ENCODE measurements around the gene OTOG.

The OTOG gene

DNA sequence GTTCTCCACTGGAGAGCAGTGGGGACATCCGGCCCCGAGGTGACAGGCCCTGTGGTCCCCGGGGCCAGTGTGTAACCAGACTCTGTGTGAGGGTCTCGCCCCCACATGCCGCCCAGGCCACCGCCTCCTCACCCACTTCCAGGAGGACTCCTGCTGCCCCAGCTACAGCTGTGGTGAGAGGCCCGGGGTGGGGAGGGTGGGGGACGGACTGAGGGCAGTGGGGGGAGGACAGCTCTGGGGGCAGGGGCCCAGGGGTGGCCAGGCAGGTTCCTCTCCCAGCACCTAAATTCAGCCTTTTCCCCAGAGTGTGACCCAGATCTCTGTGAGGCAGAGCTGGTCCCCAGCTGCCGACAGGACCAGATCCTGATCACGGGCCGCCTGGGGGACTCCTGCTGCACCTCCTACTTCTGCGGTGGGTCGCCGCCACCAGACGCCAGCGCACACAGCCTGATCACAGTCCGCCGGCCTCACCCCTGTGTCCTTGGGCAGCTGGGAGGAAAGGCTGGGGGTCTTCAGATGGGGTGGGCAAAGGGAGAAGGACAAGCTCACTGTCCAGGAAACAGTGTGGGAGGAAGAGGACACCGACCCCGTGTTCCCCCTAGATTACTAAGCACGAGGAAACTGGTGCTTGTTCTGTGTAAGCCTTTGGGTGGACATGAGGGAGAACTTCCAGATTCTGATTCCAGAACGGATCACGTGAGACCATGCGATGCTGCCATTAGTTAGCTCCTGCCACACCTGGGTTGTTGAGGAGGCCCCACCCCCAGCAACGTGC, 87.9 kb downstream of the OTOG start:
- no peak for DNase-seq

DNA sequence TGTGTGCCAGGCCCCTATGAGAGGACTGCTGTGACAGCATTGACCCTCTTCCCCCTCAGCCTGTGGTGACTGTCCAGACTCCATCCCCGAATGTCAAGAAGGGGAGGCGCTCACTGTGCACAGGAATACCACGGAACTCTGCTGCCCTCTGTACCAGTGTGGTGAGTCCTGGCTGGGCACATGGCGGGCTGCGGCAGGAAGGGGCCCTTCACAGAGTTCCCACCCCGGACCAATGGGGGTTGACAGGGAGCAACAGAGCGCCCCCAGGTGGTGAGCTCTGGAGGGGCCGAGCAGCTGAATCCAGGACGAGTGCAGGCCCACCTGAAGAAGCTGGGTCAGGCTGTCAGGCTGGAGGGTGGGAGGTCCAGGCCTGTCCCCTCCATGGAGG, 88.5 kb downstream of the OTOG start:
- DNase-seq = no peak

DNA sequence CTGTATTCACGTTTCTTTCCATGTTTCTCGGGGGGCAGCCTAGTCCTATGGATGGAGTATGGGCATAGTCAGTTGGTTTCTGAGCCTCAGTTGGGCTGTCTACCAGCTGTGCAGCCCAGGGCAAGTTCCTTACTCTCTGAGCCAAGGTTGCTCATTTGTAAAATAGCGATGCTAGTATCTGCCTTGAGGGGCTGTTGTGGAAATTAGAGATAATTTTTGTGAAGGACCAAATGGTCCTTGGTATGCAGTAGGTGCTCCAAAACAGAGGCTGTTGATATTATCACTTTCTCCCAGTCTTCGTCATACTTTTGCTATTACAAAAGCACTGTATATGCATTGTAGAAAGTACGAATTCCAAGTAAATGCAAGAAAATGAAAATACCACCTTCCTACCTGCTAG, 89.7 kb downstream of the OTOG start:
- DNase-seq = no peak

DNA sequence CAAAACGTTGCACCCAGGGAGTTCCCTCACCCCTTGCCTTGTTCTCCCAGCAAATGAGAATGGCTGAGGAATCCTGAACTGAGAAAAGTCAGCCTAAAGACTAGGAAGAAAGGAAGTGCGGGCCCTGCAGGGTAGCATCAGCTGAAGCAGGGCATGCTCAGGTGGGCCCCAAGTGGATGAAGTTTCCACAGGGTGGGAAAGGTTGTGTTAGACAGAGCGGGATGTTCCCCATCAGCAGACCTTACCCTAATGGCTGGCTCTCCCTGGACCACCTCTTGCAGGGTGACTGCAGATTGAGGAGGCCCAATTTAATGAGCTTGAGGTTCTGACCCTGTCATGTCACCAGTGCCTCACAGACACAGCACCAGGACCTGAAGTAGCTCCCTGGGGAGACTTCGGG, 90.8 kb downstream of the OTOG start:
- DNase-seq = no peak

DNA sequence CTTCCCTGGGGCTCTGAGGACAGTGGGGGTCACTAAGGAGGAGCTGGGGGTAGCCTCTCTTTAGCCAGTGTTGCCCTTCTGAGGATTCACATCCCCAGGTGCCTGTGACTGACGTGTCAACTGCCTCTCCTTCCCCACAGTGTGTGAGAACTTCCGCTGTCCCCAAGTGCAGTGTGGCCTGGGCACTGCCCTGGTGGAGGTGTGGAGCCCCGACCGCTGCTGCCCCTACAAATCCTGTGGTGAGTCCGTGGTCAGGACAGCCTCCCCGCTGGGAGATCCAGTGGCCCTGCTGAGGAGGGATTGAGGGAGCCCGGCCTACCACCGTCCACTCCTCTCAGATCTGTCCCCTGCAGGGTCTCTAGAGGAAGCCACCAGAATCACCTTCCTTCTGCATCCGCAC, 91.3 kb downstream of the OTOG start:
- no peak for DNase-seq

DNA sequence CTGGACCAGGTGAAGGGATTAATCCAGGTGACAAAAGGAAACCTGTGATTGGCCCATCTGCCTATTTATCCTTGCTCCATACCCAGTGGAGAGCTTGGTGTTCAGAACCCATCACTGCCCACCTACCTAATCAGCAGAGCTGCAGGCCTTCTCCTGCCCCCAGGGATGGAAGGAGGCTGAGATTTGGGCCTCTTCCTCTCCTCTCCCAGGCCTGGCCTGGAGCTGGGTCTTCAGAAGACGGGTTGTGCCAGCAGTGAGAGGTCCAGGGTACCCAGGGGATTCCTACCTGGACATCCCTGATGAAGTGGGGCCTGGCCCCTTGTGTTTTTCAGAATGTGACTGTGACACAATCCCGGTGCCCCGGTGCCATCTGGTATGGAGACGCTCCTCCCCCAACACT, 92.0 kb downstream of the OTOG start:
- no peak for DNase-seq

DNA sequence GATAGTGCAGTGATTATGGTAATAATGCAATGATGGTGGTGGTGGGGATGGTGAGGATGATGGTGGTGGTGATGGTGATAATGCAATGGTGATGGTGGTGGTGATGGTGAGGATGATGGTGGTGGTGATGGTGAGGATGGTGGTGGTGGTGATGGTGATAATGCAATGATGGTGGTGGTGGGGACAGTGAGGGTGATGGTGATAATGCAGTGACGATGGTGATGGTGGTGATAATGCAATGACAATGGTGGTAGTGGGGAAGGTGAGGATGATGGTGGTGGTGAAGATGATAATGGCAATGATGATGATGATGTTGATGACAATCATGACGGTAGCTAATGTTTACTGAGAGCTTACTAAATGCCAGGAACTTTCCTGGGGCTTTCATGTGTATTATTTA, 92.7 kb downstream of the OTOG start:
- DNase-seq = no peak

DNA sequence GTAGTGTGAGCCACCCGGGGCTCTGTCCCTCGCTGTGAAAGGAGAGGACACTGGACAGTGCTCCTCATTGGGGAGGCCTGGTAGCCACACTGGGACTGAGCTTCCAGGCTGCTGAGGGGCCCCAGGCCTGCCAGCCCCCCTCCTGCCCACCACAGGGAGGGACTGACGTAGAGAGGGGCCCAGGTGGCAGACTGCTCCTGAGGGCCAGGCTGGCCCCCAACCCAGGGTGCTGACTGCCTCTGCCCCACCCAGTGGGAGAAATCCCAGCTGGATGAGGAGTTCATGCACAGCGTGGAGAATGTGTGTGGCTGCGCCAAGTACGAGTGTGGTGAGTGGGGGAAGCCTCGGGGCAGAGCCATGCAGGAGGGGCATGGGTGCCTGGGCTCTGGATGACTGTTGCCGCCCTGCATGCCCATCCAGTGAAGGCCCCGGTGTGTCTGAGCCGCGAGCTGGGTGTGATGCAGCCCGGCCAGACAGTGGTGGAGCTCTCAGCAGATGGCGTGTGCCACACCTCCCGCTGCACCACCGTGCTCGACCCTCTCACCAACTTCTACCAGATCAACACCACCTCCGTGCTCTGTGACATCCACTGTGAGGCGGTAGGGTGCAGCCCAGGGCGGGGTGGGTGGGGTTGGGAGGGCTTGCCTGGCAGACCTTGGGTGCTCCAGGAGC, 93.6 kb downstream of the OTOG start:
- DNase-seq = no peak

DNA sequence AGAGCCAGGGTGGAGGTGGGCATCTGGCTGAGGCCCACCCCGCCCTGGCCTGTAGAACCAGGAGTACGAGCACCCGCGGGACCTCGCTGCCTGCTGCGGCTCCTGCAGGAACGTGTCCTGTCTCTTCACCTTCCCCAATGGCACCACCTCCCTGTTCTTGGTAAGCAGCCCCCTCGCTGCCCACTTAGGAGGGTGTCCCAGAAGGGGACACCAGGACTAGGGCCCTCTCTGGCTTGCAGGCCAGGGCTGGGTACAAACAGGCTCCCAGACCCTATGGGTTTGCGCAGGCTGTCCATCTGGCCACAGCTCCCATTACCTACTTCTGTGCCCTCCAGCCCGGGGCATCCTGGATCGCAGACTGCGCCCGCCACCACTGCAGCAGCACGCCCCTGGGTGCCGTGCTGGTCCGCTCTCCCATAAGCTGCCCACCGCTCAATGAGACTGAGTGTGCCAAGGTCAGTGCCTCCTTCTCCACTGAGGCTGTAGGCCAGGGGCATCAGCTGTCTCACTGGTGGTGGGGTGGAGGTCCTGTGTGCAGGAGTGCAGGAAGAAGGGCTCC, 94.8 kb downstream of the OTOG start:
- DNase-seq = no peak

DNA sequence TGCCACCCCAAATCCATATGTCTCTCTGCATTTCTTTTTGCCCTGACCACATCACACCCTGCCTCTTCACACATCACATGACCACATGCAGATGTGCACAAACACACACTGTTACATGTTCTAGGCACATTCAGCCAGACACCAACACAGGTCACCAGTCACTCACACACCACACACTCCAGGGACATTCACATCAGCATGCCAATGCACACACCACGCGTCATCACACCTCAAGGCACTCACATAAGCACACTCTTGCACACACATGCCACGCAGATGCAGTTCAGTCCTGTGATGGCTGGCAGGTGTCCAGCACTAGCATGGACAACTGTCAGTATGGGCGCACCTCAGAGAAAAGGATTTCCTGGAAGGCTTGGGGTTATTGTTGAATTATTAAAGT, 95.3 kb downstream of the OTOG start:
- DNase-seq = no peak

DNA sequence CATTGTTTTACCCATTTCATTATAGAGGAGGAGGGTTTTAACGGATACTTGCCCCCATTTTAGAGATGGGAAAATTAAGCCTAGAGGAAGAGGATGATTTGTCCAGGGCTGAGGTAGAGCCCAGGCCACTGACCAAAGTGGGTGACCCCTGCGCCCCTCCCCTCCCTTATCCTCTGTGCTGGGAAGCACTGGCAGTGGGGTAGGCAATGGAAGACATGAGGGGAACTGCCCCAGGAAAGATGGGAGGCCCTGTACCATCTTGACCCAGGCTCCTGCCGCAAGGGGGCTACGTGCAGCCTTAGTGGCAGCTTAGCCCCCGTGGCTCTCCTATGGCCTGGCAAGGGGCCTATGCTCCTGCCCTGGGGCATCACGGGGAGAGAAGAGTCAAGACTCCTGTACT, 95.9 kb downstream of the OTOG start:
- no peak for DNase-seq

DNA sequence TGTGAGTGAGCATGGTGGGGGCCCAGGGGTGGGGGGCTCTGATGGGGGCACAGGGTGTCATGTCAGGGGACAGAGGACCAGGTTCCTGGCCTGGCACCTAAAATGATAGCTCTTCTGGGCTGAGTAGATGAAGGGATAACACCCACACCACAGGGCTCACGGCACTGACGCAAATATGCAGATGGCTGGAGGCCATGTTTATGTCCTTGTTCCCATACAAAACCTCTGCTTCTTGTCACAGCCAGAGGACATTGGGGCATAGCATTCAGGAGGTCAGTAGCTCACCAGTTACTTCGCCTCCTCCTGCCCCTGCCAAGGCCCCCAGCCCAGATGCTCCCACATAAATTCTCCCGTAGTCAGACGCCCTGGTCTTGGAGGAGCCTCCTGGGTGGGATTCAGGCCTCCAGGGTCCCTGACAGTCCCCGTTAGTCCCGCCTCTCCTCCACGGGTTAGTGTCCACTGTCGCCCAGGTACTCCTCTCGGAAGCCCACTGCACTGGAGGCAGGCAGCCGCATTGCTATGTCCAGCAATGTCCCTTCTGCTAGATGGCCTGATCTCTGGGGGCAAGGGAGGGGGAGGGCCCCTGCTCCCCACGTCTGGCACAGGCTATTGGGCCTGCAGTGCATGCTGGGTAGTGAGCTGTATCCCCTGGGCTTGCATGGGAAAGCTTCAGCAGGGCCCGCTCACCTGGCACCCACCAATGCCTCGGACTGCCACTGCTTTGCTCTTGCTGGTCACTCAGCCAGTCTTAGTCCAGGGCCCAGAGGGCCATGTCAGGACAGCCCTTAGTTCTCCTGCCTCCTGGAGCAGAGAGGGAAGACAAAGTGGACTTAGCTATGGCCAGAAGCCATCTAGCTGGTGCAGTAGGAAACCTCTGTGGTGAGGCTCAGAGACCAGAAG, 96.7 kb downstream of the OTOG start:
- no peak for DNase-seq

DNA sequence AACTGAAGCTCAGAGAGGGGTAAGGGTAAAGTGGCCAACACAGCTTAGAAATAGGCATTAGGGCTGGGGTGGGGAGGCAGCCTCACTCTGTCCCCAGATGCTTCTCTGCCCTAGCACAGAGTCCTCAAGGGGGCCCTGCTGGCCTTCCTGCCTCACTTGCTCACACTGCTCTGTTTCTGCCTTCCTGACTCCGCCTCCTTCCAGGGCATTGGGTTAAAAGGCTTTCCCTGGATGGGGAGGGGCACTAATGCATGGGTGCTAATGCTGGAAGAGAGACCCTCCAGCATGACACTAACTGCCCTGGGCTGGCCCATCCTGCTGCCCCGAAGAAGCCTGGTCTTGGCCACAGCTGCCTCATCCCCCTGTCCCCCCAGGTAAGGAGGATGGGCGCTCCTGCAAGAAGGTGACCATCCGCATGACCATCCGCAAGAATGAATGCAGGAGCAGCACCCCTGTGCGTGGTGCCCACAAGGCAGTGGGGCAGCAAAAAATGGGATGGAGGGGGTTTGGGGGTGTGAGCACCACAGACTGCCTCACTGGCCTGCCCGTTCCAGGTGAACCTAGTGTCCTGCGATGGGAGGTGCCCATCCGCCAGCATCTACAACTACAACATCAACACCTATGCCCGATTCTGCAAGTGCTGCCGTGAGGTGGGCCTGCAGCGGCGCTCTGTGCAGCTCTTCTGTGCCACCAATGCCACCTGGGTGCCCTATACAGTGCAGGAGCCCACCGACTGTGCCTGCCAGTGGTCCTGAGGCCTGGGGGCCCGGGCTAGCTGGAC, 98.3 kb downstream of the OTOG start:
- DNase-seq = no peak

DNA sequence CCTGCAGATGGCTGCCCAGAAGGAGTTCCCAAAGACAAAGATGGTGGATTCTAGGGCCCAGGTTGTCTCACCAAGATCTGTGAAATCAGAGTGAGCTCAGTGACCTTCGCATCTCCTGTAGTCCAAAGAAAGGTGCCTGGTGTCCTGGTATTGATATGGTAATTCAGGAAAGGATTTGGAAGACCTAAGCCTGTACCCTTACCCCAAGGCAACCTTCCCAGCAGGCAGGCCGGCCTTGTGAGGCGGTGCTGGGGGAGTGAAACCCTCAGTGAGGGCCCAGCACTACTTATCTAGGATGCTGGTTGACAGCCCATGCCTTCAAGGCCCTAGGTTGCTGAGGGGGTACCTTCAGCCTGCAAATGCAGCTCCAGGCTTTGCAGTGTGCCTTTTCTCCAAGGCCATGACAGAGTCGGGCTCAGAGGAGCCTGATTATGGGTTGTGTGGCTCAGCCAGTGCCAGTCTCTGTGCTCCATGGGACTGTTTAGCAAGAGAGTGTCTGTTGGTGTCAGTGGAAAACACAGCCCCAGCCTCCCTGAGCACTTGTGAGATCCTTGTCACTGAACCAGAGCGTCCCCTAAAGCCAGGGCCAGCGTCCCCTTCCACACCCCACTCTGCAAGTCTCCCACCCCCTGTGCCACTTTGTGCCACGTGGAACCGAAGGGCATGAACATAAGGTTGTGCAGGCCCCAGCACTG, 99.5 kb downstream of the OTOG start:
- no peak for DNase-seq

DNA sequence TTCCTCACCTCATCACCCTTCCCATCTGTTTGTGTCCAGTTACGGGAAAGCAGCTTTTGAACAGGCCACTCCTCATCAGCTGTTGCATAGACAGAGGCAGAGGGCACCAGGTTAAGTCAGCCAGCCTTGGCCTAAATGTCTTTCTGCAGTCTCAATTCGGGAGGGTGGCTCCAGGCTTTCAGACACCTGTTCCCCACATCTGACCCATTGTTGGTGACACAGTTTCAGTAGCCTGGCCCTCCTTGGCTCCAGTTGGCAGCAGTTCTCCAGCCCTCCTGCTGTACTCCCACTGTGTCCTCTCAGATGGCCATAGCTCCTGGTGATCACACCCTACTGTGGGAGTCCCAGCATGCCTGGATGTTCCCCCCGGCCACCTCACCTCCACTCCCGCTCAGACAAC, 101.5 kb downstream of the OTOG start:
- no peak for DNase-seq

DNA sequence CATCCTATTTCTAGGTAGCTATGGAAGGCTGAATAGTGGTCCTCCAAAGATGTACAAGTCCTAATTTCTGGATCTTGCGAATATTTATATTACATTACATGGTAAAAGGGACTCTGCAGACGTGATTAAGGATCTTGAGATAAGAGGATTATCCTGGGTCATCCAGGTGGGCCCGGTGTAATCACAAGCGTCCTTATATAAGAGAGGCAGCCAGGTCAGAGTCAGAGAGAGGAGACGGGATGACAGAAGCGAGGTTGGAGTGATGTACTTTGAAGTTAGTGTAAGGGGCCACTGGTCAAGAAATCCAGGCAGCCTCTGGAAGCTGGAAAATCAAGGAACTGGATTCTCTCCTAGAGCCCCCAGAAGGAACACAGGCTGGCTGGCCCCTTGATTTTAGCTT, 102.2 kb downstream of the OTOG start:
- DNase-seq = no peak

DNA sequence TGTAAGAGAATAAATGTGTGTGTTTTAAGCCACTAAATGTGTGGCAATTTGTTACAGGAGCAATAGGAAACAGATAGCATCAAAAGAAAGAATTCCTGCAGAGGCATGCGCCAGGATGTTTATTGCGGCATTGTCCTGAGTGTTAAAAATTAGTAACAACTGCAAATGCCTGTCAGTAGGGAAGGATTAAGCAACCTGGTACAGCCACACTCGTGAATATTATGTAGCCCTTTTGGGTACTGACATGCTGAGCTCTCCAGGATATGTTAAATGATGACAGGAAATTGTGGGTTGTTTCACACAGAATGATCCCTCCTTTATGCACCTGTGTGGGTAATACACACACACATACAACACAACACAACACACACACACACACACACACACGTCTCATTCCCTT, 102.6 kb downstream of the OTOG start:
- no peak for DNase-seq

DNA sequence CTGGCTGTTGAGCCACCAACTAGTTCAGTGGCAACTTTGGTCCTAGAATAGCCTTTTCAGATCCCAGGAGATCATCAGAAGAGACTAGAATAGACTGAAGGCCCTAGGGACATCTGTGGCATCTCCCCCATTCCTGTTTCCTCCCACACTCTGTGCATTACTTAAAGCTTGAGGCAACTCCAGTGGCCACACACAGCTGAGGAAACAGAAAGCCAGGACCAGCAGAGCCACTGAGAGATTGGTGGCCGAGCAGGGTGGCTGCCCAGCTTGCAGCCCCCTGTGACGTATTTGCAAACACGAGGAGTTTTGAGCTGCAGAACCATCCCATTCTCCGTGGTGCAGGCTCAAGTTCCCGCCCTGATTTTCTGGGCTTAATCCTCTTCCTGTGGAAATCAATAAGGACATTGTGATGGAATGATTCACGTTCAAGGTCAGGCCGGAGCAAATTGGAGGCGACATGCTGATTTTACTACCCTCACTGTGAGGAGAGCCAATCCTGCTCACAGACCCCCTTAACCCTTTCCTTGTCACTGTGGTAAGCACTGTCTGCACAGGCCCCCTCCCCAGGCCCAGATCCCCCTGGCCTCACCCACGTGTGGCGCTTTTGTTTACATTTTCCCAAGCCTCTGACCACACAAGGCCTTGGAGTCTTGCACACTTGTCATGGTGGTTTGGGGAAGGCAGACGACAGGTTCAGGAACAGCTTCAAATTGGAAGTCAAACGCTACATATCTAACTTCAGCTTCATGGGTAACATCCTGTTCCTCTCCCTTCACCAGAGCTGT, 103.3 kb downstream of the OTOG start:
- no peak for DNase-seq

DNA sequence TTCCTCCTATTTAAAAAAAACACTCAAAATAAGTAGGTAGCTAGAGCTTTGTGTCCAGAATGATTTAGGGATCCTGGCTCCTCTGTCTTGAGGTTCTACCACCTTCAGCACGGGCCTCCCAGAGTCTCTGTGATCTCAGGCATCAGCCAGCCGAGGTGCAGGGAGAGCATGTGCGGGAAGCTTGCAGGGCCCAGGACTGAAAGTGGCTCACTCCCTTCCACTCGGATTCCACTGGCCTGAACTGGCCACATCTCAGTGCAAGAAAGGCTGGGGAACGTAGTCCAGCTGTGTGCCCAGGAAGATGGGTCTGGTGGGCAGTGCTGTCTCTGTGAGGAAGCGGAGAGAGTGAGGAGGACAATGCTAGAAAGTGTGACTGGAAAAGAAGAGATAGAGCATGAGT, 104.0 kb downstream of the OTOG start:
- DNase-seq = no peak

DNA sequence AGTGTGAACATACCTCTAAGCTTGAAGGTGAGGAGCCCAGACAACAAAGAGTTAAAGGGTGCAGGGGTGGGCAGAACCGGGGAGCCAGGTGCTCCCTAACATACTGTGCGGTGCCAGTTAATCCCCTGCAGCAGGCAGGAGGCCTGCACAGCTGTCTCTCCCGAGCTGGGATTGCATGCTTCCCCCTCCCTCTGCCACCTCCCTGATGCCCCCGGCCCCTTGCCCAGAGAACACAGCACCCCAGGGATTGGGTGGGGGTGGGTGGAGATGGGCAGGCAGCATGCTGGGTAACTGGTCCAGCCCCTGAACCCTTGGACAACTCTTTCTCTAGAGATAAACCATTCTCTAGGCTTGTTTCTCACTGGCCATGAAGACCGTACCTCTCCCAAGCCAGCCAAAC, 104.6 kb downstream of the OTOG start:
- DNase-seq = no peak

DNA sequence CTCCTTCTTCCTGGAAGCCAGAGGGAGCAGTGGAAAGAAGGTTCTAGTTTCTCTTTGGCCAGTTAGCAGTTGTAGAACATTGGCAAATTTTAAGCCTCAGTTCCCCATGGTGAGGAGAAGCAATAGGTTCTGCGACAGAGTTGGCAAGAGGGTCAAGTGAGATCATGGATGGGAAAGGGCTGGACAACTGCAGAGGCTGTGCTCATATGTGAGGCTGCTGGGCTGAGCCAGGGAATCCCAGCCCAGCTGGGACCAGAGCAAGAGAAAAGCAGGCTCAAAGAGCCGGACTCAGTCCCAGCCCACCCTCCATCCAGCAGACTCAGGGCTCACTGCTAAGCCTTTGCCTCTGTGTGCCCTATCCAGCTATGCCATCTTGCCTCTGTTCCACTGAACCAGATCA, 105.5 kb downstream of the OTOG start:
- DNase-seq = no peak
